ENCODE measurements around the gene MCHR1. TPM values are rescaled to one million over a fixed set of nuclear protein-coding genes. Genes with fewer than 3 reads are reported as not detected.

The MCHR1 gene
- total and polyA plus RNA-seq, 9 of the 15 experiments (the other 6 are each of a cell fraction or from before 2014, with no cell fraction given), result 0.03 to 0.50 TPM; not detected in 7

DNA sequence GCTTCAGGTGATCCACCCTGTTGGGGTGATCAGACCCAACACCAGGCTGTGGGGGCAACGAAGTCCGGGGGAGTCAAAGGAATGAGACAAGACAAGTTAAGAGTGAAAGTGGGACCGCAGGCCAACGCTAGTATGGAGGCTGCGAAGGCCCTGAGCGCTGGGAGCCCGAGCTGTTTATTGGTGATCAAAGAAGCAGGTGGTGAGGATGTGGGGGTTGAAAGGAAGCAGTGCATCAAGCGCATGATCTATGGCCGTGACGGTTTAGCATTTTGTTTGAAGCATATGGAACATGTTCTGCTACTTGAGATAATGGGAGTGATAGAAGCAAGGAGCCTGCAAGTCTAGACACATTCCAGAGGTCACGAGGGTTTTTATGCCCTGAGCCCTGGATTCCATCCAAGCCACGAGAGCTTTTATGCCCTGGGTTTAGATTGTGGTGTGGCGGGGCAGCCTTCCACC, 49.5 kb downstream of the MCHR1 start (continued):
- peak; percentile 40; the same call in 1 of the 2 replicates for TF ChIP-seq TCF7 (IDR thresholded peaks at IDR 0.05; ENCODE audit: borderline replicate concordance)
- no peak for TF ChIP-seq MAFK (IDR thresholded peaks at IDR 0.05; ENCODE audit: low read length)
- no peak for TF ChIP-seq ZBTB1 (CRISPR knock-in tag; IDR thresholded peaks at IDR 0.05; ENCODE audit: borderline replicate concordance, low read depth)
- TF ChIP-seq, protein P1, sequence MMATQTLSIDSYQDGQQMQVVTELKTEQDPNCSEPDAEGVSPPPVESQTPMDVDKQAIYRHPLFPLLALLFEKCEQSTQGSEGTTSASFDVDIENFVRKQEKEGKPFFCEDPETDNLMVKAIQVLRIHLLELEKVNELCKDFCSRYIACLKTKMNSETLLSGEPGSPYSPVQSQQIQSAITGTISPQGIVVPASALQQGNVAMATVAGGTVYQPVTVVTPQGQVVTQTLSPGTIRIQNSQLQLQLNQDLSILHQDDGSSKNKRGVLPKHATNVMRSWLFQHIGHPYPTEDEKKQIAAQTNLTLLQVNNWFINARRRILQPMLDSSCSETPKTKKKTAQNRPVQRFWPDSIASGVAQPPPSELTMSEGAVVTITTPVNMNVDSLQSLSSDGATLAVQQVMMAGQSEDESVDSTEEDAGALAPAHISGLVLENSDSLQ (IDR thresholded peaks at IDR 0.05), result peak; percentile 41
- peak; percentile 17 for TF ChIP-seq CCNT2 (IDR thresholded peaks at IDR 0.05; ENCODE audit: borderline replicate concordance, extremely low read depth, insufficient read length, low read depth, low read length)
- TF ChIP-seq CHCHD3 (CRISPR knock-in tag; IDR thresholded peaks at IDR 0.05), result no peak
- TF ChIP-seq, protein P2, sequence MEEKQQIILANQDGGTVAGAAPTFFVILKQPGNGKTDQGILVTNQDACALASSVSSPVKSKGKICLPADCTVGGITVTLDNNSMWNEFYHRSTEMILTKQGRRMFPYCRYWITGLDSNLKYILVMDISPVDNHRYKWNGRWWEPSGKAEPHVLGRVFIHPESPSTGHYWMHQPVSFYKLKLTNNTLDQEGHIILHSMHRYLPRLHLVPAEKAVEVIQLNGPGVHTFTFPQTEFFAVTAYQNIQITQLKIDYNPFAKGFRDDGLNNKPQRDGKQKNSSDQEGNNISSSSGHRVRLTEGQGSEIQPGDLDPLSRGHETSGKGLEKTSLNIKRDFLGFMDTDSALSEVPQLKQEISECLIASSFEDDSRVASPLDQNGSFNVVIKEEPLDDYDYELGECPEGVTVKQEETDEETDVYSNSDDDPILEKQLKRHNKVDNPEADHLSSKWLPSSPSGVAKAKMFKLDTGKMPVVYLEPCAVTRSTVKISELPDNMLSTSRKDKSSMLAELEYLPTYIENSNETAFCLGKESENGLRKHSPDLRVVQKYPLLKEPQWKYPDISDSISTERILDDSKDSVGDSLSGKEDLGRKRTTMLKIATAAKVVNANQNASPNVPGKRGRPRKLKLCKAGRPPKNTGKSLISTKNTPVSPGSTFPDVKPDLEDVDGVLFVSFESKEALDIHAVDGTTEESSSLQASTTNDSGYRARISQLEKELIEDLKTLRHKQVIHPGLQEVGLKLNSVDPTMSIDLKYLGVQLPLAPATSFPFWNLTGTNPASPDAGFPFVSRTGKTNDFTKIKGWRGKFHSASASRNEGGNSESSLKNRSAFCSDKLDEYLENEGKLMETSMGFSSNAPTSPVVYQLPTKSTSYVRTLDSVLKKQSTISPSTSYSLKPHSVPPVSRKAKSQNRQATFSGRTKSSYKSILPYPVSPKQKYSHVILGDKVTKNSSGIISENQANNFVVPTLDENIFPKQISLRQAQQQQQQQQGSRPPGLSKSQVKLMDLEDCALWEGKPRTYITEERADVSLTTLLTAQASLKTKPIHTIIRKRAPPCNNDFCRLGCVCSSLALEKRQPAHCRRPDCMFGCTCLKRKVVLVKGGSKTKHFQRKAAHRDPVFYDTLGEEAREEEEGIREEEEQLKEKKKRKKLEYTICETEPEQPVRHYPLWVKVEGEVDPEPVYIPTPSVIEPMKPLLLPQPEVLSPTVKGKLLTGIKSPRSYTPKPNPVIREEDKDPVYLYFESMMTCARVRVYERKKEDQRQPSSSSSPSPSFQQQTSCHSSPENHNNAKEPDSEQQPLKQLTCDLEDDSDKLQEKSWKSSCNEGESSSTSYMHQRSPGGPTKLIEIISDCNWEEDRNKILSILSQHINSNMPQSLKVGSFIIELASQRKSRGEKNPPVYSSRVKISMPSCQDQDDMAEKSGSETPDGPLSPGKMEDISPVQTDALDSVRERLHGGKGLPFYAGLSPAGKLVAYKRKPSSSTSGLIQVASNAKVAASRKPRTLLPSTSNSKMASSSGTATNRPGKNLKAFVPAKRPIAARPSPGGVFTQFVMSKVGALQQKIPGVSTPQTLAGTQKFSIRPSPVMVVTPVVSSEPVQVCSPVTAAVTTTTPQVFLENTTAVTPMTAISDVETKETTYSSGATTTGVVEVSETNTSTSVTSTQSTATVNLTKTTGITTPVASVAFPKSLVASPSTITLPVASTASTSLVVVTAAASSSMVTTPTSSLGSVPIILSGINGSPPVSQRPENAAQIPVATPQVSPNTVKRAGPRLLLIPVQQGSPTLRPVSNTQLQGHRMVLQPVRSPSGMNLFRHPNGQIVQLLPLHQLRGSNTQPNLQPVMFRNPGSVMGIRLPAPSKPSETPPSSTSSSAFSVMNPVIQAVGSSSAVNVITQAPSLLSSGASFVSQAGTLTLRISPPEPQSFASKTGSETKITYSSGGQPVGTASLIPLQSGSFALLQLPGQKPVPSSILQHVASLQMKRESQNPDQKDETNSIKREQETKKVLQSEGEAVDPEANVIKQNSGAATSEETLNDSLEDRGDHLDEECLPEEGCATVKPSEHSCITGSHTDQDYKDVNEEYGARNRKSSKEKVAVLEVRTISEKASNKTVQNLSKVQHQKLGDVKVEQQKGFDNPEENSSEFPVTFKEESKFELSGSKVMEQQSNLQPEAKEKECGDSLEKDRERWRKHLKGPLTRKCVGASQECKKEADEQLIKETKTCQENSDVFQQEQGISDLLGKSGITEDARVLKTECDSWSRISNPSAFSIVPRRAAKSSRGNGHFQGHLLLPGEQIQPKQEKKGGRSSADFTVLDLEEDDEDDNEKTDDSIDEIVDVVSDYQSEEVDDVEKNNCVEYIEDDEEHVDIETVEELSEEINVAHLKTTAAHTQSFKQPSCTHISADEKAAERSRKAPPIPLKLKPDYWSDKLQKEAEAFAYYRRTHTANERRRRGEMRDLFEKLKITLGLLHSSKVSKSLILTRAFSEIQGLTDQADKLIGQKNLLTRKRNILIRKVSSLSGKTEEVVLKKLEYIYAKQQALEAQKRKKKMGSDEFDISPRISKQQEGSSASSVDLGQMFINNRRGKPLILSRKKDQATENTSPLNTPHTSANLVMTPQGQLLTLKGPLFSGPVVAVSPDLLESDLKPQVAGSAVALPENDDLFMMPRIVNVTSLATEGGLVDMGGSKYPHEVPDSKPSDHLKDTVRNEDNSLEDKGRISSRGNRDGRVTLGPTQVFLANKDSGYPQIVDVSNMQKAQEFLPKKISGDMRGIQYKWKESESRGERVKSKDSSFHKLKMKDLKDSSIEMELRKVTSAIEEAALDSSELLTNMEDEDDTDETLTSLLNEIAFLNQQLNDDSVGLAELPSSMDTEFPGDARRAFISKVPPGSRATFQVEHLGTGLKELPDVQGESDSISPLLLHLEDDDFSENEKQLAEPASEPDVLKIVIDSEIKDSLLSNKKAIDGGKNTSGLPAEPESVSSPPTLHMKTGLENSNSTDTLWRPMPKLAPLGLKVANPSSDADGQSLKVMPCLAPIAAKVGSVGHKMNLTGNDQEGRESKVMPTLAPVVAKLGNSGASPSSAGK (IDR thresholded peaks at IDR 0.05), result peak; percentile 47
- TF ChIP-seq, protein P3, sequence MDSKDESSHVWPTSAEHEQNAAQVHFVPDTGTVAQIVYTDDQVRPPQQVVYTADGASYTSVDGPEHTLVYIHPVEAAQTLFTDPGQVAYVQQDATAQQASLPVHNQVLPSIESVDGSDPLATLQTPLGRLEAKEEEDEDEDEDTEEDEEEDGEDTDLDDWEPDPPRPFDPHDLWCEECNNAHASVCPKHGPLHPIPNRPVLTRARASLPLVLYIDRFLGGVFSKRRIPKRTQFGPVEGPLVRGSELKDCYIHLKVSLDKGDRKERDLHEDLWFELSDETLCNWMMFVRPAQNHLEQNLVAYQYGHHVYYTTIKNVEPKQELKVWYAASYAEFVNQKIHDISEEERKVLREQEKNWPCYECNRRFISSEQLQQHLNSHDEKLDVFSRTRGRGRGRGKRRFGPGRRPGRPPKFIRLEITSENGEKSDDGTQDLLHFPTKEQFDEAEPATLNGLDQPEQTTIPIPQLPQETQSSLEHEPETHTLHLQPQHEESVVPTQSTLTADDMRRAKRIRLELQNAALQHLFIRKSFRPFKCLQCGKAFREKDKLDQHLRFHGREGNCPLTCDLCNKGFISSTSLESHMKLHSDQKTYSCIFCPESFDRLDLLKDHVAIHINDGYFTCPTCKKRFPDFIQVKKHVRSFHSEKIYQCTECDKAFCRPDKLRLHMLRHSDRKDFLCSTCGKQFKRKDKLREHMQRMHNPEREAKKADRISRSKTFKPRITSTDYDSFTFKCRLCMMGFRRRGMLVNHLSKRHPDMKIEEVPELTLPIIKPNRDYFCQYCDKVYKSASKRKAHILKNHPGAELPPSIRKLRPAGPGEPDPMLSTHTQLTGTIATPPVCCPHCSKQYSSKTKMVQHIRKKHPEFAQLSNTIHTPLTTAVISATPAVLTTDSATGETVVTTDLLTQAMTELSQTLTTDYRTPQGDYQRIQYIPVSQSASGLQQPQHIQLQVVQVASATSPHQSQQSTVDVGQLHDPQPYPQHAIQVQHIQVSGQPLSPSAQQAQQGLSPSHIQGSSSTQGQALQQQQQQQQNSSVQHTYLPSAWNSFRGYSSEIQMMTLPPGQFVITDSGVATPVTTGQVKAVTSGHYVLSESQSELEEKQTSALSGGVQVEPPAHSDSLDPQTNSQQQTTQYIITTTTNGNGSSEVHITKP (IDR thresholded peaks at IDR 0.05; ENCODE audit: partially characterized antibody), result no peak
- TF ChIP-seq ARID1B (IDR thresholded peaks at IDR 0.05), result peak; percentile 58
- peak in 1 of 2 experiments; percentile 88; a peak in 1 of 4 replicates for TF ChIP-seq TEAD1 (CRISPR knock-in tag; IDR thresholded peaks at IDR 0.05)
- TF ChIP-seq CBFA2T3 (IDR thresholded peaks at IDR 0.05), result peak; percentile 80
- peak; percentile 24; the same call in 1 of the 2 replicates for TF ChIP-seq SOX6 (IDR thresholded peaks at IDR 0.05)
- TF ChIP-seq GATA2 (CRISPR knock-in tag; IDR thresholded peaks at IDR 0.05), result peak; percentile 43; the same call in 1 of the 2 replicates

Measured in K562 (cell line).